GM12864 (cell line): ENCODE data around the gene DGCR8.
A peak's percentile ranks its signal among the peaks of the same experiment; 100 is the strongest.

Experiments used
- DNase-seq: peaks from one replicate; pipeline ENCODE4 v3.0.0-alpha.2; 2011; ENCODE audit warnings: low read depth
- H3K4me3 ChIP-seq: 2 replicates; pipeline ENCODE4 v1.5.1; 2011; ENCODE audit warnings: mild to moderate bottlenecking, low read depth, low read length, control low read depth
- TF ChIP-seq, protein P1 (sequence below): IDR thresholded peaks from 2 replicates; pipeline ENCODE4 v1.5.1; 2011; ENCODE audit warnings: low read depth, mild to moderate bottlenecking, moderate library complexity, low read length, control low read depth, inconsistent platforms; ENCODE audit errors: missing control alignments

The DGCR8 gene

DNA sequence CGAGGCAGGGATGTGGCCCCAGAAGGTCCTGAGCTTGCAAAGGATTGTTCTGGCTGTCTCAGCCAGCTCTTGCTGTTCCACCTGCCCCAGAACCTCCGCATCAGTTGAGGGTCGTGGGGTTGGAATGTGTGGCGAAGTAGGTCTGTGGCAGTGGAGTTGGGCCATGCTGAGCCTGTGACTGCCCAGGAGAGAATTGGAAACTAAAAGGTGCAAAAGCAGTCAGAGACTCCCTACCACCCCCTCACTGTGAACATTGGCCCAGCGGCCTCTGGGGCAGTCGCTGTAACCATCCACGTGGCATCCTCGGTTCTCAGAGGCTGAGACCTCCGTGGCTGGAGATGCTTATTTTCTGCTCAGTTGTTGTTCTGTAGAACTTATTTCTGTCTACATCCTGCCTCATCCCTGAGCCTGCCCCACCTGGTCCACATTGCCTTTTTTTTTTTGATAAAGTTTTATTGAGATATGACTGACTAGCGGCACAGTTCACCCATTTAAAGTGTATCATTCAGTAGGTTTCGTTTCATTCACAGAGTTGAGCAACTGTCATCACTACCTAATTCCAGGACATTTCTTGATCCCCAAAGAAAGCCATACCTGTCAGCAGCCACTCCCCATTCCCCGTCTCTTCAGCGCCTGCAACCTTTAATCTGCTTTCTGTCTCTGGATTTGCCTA lies 22.3 kb upstream of the DGCR8 start:
- no peak for DNase-seq
- no peak overlapping the region for H3K4me3 ChIP-seq
- TF ChIP-seq, protein P1, sequence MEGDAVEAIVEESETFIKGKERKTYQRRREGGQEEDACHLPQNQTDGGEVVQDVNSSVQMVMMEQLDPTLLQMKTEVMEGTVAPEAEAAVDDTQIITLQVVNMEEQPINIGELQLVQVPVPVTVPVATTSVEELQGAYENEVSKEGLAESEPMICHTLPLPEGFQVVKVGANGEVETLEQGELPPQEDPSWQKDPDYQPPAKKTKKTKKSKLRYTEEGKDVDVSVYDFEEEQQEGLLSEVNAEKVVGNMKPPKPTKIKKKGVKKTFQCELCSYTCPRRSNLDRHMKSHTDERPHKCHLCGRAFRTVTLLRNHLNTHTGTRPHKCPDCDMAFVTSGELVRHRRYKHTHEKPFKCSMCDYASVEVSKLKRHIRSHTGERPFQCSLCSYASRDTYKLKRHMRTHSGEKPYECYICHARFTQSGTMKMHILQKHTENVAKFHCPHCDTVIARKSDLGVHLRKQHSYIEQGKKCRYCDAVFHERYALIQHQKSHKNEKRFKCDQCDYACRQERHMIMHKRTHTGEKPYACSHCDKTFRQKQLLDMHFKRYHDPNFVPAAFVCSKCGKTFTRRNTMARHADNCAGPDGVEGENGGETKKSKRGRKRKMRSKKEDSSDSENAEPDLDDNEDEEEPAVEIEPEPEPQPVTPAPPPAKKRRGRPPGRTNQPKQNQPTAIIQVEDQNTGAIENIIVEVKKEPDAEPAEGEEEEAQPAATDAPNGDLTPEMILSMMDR: no peak

DNA sequence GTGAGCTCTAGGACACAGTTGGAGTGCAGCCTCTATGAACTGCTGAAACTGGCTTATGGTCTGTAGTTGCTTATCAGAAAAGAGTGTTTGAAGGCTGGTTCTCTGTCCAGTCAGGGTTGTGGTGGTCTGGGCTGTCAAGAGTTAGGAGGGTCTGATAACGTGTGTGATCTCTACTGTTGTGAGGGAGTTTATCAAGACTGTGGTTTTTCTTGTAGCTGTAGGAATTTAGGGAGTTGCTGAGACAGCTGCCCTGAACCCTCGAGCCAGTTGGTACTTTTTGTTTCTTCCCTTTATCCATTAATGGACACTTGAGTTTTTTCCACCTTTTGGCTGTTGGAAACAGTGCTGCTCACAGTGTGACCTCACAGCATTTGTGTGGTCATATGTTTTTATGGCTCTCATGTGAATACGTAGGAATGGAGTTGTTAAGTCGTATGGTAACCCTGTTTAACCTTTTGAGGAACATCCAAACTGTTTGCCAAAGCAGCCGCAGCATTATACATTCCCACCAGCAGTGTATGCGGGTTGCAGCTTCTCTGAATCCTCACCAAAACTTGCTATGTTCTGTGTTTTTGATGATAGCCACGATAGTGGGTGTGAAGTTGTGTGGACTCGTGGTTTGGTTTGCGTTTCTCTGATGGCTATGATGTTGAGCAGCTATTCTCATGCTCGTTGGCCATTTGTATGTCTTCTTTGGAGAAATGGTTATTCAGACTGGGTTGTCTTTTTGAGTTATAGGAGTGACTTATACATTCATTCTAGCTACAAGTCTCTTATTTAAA lies 20.9 kb upstream of the DGCR8 start:
- H3K4me3 ChIP-seq: no peak overlapping the region
- no peak for DNase-seq

DNA sequence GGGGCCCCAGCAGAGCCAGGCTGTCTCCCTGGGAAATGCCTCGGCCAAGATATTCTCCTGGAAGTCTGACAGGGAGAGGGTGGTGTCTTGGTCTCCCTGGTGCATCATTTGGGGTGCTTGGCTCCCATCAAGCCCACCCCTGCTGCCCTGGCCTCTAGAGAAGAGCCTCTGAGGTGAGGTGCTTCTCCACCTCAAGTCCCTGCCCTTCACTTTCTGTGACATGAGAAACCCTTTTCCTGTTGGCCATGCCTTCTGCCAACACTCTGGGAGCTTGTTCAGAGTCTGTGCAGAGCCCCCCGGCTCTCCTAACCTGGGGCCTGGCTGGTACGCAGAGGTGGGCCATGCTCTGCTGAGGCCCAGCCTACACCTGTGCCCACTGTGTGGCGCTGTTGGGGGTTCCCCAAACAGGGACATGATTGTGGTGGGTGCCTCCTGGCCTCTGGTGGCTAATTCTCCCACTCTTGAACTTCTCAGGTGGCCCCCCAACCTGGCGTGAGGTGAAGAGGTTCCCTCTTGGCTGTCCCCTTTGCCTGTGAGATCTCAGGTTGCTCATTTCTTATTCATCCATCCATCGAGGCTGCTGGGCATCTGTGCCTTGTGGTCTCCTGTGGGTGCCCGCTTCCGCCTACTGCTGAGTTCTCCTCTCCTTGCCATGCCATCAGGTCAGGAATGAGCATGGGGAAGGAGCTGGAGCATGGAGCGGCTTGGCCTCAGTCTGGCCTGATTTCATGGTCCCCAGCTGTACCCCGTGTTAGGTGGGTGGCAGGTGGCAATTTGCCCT lies 19.2 kb upstream of the DGCR8 start:
- TF ChIP-seq, protein P1: peak; percentile 28
- H3K4me3 ChIP-seq: no peak overlapping the region

More for the DNA sequence above, 20.9 kb upstream of the DGCR8 start:
- TF ChIP-seq, protein P1: no peak

DNA sequence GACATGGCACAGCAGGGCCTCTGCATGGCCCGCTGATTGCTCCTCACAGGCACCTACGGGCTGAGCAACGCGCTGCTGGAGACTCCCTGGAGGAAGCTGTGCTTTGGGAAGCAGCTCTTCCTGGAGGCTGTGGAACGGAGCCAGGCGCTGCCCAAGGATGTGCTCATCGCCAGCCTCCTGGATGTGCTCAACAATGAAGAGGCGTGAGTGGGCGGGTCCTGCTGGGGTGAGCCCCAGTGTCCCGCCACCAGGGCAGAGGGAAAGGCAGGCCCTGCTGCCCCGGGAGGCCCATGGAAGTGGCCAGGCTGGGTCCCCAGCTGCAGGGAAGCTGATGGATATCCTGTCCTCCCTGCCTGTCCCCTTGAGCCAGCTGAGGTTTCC lies 18.6 kb upstream of the DGCR8 start:
- no peak for DNase-seq
- H3K4me3 ChIP-seq: no peak overlapping the region
- TF ChIP-seq, protein P1: no peak

More for the DNA sequence above, 19.2 kb upstream of the DGCR8 start:
- no peak for DNase-seq

DNA sequence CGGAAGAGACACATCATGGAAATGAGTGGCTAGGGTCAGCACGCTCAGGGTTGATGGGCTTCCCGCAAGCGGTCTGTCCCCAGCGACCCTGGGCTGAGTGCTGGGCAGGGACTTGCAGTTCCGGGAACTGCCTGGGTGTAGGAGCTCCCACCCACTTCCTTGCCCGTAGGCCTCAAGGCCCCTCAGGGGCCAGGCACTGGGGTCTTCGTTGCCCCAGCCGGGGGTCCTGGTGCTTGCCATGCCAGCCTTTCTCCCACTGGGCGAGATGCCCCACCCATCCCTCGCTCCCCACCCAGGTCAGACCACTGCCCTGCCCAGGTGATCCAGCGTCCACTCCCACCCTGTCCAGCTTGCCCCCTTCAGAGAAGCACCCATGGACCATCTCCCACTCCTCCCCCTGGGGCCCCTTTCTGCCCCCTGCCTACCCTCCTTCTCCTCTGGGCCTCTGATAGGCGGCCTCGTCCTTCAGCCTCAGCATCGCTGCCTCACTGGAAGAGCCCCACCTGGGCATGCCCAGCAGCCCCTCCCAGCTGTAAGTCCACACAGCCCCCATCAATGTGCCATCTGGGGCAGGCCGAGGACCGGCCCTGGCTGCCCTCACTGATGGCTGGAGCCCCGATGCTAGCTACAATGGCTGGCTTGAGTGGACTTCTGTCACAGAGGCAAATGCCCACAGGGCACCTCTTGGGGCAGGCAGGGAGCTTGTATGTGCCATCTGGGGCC lies 17.8 kb upstream of the DGCR8 start:
- DNase-seq: no peak
- TF ChIP-seq, protein P1: no peak
- no peak overlapping the region for H3K4me3 ChIP-seq

DNA sequence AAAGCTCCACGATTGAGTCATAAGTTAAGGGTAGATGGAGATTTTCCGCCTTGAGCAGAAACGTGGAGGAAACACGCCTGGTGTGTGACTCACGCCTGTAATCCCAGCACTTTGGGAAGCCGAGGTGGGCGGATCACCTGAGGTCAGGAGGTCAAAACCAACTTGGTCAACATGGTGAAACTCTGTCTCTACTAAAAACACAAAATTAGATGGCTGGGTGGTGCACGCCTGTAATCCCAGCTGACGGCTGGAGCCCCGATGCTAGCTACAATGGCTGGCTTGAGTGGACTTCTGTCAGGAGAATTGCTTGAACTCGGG lies 17.3 kb upstream of the DGCR8 start:
- no peak for DNase-seq
- H3K4me3 ChIP-seq: no peak overlapping the region
- TF ChIP-seq, protein P1: no peak
